ENCODE measurements around the gene PRIMPOL. TPM values are rescaled to one million over a fixed set of nuclear protein-coding genes. Genes with fewer than 3 reads are reported as not detected.

PRIMPOL gene
- total and polyA plus RNA-seq, 9 of the 15 experiments (the other 6 are each of a cell fraction or from before 2014, with no cell fraction given) = 11.0 to 32.0 (median 16.1) TPM

DNA sequence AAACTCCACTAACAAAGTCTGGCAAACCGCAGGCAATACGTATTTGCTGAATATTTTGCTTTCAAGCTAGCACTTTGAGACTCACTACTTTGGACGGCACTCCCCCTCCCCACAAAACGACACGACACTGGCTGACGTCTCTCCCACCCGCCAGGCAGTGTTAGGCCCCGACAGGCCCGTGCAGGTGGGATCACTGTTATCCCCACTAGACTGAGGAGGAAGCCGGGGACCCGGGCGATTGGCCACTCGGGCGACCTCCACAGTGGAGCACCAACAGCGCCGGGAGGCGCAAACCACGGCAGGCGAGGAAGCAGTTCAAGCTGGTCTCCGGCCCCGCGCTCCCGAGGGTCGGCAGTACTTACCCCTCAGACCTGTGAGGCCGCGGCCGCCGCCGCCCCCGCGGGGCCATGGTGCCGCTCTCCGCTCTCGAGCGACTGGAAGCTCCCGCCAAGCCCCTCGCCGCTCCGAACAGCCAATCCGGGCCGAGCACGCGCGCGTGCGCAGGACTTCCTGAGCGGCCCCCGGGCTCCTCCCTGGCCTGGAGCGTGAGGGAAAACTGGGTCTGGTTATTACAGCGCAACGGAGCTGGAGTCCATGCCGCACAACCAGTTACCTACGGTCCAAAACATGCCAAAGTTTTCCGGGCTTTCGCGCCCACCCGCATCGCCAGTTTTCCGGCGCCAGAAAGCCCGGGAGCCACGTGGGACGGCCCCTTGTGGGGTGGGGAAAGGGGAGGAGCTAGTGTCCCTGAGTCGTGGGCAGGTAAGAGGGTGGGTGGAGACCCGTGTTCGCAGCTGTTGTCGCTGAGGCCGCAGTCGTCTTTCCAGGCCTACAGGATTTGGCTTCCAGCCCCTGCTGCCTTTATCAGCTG lies 84.4 kb downstream of the PRIMPOL start, which contains the start of gene CENPU (continued):
- TF ChIP-seq ZBTB33 (CRISPR knock-in tag; IDR thresholded peaks at IDR 0.05) (peak; percentile 89), ZFPM2 (CRISPR knock-in tag; IDR thresholded peaks at IDR 0.05) (no peak), TAL1 (IDR thresholded peaks at IDR 0.05) (peak; percentile 4; the same call in 1 of the 2 replicates), YBX1 (IDR thresholded peaks at IDR 0.05) (no peak), ZNF239 (CRISPR knock-in tag; IDR thresholded peaks at IDR 0.05) (no peak), E2F8 (IDR thresholded peaks at IDR 0.05; ENCODE audit: low read depth, partially characterized antibody) (peak; percentile 89), ZNF444 (CRISPR knock-in tag; IDR thresholded peaks at IDR 0.05) (no peak), KDM2B (CRISPR knock-in tag; IDR thresholded peaks at IDR 0.05) (no peak), MED1 (CRISPR knock-in tag; IDR thresholded peaks at IDR 0.05; ENCODE audit: borderline replicate concordance) (no peak), NCOR1 (IDR thresholded peaks at IDR 0.05) (peak; percentile 44; the same call in 1 of the 2 replicates), SOX6 (IDR thresholded peaks at IDR 0.05) (peak; percentile 82), EP300 (IDR thresholded peaks at IDR 0.05; ENCODE audit: low read length) (peak; percentile 67), PATZ1 (CRISPR knock-in tag; IDR thresholded peaks at IDR 0.05; ENCODE audit: borderline replicate concordance) (no peak), TCF7 (IDR thresholded peaks at IDR 0.05; ENCODE audit: borderline replicate concordance) (peak; percentile 84; the same call in 1 of the 2 replicates), IRF9 (tag; IDR thresholded peaks at IDR 0.05) (no peak), CBX2 (IDR thresholded peaks at IDR 0.05; ENCODE audit: insufficient read depth, low read length, poor library complexity, severe bottlenecking) (no peak), RUNX1 (IDR thresholded peaks at IDR 0.05; ENCODE audit: low read depth) (no peak; the same call in 1 of the 2 replicates), RBM14 (IDR thresholded peaks at IDR 0.05; ENCODE audit: borderline replicate concordance, insufficient read depth, low read depth, low read length) (no peak), SRSF1 (IDR thresholded peaks at IDR 0.05; ENCODE audit: low read depth, low read length) (no peak)

All from K562 (cell line).